CD4-positive, alpha-beta T cell treated with Interleukin-17A for 4 hours (primary cell): ENCODE results near the gene SAMD15.
A peak's percentile ranks its signal among the peaks of the same experiment; 100 is the strongest.
"Not testable (repeated sequence)": the region's sequence is repeated elsewhere in the genome, so short reads cannot be mapped to it uniquely, and the experiment has no call there.

Experiments used
- DNase-seq: peaks from one replicate; pipeline ENCODE4 v3.0.0-alpha.2; 2020; ENCODE audit warnings: mixed read lengths

Gene SAMD15

DNA sequence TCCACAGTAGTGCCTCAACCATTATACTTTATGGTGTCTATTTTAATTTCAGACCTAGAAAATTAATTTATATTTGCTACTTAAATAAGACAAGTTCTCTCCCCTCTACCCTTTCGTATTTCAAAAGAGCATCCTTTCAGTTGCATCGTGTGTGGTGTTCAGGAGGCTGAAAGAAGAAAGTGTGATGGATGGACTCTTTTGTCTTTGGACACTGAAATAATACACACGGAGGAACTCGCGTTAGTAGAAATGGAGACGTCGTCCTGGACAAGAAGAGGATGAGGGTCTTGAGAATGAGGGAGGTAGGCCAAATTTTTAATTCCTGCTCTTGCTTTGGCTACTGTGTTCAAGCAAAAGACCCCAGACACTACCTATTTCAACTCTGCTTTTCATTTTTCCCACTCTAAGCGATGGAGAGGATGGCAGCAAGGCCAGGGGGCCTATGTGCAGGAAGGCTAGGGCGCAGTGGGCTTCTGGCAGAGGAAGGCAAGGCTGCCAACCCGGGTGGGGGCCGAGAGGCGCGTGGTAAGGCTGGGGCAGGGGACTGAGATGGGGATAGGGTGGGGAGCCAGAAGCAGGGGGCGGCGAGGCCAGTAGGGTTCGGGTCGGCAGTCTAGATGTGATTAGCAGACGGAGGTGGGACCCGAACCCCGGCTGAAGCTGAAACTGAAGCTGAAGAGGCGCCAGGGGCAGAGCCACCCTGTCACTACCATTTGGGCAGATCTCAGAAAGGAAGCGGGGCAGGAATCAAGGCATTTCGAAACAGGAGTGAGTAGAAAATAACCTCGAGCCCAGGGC lies 1.0 kb upstream of the SAMD15 start:
- DNase-seq: peak; percentile 41

DNA sequence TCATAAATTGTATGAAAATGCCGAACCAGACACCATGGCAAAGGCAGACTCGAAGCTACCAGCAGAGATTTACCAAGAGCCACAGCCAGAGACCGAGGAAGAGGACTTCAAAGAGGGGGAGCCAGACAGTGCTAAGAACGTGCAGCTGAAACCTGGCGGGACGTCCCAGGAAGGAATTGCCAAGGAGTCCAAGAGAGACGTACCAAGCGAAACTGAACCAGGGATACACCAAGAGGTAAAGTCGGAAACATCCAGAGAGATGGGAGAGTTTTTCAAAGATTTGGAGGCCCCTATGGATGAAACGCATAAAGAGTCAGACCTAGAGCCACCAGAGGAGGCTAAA lies 294 bp downstream of the SAMD15 start:
- no peak for DNase-seq

DNA sequence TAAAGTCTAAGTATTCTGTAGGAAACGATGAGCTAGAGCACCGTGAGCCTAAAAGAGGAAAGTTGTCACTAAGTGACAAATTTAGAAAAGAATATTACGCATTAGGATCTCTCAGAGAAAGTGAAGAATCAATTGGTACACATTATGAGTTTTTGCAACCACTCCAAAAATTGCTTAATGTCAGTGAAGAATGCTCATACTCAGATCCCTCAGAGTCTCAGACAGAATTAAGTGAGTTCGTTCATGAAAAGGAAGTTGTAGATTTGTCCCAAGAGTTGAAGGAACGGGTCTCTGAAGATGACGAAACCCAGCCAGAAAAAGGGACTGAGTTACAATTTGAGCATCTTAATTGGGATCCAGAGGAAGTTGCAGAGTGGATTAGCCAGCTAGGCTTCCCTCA lies 1.5 kb downstream of the SAMD15 start:
- DNase-seq: no peak

DNA sequence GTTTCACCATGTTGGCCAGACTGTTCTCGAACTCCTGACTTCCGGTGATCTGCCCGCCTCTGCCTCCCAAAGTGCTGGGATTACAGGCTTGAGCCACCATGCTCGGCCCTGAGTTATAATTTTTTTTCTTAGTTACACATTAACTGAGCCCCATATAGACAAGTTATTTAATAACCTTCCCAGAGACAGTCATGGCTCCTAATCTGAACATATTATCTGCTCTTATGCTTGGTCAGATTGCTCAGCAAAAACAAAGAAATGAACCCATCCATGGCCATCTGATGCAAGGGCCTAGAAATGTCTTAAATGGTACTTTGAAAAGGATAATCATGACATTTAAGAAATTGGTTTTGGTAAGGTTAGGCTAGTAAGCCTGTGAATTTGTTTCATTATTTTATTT lies 13.0 kb downstream of the SAMD15 start:
- DNase-seq: no peak

DNA sequence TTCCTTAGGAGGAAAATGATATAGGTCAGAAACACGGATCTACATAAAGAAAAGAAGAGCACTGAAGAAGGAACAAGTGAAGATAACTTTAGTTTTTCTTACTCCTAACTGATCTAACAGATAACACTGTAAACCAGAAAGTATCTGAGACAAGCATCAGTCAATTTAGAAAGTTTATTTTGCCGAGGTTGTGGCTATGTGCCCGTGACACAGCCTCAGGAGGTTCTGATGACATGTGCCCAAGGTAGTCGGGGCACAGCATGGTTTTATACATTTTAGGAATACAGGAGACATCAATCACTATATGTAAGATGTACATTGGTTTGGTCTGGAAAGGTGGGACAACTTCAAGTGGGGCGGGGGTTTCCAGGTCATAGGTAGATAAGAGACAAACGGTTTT lies 23.0 kb downstream of the SAMD15 start:
- no peak for DNase-seq

DNA sequence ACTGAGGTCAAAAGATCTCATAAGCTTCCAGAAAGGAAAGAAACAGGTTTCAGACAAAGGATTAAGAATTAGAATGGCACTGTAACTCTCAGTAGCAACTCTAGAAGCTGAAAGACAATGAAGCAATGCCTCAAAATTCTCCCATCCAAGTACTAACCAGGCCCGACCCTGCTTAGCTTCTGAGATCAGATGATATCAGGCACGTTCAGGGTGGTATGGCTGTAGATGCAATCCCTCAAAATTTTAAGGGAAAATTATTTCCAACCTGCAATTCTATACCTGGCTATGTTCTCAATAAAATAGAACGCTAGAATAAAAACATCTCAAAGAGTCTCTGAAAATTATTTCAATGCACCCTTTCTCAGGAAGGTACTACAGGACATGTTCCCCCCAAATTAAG lies 26.6 kb downstream of the SAMD15 start:
- no peak for DNase-seq

DNA sequence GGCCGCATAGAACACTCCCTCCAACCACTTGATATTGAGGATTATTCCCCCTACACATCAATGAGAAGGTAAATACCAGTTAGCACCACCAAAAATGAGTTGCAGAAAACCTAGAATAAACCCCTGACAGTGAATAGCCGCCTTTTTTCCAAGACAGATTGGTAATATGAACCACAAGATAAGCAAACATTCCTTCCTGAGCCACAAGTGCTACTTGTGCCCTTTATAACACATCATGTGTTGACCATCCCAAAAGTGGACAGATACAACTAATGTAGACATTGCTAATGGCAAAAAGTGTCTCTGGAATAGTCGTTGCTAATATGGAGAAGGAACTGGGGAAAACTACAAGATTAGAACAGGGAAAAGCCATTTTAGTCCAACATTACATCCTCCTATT lies 28.9 kb downstream of the SAMD15 start:
- no peak for DNase-seq

DNA sequence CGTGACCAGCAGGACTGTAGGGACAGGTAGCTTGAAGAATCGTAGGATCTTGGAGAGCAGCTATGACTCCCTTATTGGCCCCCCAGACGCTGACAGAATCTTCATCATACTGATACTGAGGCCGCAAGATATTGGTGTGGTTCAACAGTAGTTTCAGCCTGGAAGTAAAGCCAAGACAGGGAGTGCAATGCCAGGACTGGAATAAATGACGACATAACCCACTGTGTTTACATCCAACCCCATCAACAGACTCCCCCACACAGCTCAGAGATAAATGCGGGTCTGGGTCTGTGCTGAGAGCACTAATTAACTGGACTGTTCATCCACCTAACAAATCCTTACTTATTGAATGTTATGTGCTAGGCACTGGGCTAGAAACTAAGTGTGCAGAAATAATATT lies 29.5 kb downstream of the SAMD15 start:
- no peak for DNase-seq

DNA sequence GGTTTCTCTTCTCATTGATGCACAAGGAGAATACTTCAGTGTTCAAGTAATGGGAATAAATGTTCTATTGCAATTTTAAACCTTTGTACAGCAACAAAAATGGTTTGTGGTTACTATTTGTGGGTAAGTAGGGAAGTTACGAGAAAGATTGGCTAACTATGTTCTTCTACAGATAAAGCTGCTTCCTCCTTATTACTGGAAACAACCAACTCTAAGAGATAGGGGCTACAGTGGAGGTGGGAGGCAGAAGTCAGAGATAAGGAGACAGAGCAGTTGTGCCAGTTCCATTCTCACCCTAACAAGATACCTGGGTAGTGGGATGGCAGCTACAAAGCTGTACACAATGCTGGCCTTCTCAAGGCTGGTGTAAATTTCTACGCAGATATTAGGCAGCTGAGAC lies 30.0 kb downstream of the SAMD15 start:
- no peak for DNase-seq

DNA sequence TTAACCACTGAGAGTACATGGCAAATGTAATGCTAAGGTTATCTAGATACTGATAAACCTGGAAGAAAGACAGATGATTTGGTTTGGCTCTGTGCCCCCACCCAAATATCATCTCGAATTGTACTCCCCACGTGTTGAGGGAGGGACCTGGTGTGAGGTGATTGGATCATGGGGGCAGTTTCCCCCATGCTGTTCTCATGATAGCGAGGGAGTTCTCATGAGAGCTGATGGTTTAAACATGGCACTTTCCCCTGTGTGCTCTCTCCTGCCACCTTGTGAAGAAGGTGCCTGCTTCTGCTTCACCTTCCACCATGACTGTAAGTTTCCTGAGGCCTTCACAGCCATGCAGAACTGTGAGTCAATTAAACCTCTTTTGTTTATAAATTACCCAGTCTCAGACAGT lies 32.0 kb downstream of the SAMD15 start:
- DNase-seq: no peak

DNA sequence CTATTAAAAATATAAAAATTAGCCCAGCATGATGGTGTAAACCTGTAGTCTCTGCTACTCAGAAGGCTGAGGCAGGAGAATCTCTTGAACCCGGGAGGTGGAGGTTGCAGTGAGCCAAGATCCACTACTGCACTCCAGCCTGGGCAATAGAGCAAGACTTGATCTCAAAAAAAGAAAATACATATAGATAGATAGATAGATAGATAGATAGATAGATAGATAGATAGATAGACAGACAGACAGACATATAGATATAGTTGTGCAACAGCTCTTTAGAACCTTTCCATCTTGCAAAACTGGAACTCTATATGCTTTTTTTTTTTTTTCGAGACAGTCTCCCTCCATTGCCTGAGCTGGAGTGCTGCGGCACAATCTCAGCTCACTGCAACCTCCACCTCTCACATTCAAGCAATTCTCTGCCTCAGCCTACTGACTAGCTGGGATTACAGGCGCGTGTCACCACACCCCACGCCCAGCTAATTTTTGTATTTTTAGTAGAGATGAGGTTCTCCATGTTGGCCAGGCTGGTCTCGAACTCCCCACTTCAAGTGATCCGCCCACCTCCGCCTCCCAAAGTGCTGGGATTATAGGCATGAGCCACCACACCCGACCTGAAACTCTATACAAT lies 38.3 kb downstream of the SAMD15 start:
- DNase-seq: not testable (repeated sequence)

DNA sequence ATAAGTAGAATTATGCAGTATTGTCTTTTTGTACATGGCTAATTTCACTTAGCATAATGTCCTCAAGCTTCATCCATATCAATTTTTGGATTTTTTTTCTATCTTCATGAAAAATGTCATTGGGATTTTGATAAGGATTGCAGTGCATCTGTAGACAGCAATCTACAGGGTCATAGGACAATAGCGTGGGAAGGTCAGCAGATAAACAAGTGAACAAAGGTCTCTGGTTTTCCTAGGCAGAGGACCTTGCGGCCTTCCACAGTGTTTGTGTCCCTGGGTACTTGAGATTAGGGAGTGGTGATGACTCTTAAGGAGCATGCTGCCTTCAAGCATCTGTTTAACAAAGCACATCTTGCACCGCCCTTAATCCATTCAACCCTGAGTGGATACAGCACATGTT lies 38.9 kb downstream of the SAMD15 start:
- not testable (repeated sequence) for DNase-seq

DNA sequence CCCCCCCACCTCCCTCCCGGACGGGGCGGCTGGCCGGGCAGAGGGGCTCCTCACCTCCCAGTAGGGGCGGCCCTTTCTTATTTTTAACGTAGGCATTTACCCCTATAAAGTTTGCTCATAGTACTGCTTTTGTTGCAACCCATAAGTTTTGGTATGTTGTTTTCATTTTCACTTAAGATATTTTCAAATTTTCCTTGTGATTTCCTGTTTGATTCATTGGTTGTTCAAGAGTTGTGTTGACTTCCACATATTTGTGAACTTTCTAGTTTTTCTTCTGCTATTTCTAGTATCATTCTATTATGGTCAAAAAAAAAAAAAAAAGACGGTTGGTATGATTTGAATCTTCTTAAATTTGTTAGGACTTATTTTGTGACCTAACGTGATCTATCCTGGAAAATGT lies 39.7 kb downstream of the SAMD15 start:
- no peak for DNase-seq

DNA sequence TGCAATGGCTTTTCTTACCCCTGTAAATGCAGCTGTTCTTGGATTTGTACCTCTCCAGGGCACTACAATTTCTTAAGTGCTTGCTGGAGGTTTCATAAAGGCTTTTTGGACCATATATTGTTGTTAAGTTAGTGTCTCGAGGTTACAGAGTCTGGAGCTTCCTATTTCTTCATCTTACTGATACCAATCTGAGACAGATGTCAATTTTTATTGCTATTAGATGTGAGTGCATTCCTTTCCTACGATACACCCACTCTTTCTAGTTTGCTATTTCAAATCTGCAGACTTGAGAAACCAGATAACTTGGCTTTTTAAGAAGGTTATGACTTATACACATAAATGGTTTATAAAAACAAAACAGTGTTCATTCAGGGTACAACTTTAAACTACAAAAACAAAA lies 44.0 kb downstream of the SAMD15 start:
- no peak for DNase-seq

DNA sequence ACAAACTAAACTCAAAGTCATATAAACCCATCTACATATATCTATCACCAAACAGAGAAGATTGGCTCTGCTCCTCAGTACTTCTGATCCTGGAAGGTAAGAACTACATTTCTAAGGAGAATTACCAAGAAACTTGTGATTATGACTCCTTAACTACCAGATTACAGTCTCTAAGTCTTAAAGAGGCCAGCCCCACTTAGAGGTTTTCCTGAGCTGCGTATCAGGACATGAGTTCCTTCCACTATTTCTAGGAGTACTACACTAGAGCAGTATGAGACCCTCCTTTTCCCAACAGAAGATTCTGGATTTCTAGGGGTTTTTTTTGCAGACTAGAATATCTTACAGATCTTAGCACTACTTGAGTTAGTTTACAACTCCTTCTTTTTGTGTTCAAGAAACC lies 46.2 kb downstream of the SAMD15 start, which contains the start of gene NOXRED1:
Gene NOXRED1, minus strand, starts transcription at position 101 of the 400 bp plus-strand sequence. CDS start 634 bp downstream, outside the sequence.
- no peak for DNase-seq

DNA sequence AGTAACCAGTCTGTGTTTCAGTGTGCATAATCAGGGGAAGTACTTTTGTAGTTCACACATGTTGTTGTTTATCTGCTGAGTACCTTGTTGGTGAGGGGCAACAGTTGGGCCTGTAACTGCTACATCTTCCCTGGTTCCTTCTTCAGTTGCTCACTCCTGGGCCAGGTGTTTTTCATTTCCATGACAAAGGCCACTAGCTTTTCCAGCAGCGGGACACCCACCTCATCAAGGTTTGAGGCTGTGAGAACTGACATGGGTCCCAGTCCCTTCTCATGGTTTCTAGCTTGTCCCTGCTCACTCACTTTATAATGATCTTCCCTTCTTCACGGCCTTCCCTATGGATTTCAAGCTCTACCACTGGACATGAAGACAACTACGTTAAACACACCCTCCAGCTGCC lies 47.7 kb downstream of the SAMD15 start:
- no peak for DNase-seq

DNA sequence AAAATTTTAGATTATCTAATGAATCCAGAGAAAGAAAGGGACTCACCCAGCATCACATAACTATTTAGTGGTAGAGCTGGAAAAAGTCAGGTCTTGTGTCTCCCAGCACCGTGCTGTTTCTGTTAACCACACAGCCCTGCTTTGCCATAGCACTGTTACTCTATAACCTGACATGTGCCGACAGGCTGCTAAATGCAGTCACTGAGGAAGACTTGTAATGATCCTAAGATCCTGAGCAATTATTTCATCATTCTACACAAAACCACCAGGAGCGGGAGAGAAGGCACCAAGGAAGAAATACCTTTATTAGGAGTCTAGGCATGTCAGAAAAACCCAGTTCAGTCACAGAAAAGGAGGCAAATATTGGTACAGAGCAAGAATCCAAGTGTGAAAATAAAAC lies 49.2 kb downstream of the SAMD15 start:
- DNase-seq: no peak

DNA sequence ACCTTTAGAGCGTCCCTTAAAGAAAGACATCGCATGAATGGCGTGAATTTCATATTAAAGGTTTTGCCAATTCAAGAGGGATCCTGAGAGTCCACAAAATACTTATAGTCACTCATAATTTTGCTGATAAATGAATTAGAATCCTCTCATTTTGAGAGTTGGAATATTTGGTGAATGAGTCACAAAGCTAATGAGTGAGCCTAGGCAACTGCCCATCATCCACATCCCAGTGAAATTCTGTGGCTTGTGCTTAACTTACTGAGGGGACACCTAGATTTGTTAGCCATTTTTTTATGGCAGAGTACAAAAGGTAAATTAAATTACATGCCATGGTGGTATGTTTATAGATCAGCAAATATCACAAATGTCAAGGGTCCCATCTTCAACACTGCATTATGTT lies 58.9 kb downstream of the SAMD15 start:
- no peak for DNase-seq

DNA sequence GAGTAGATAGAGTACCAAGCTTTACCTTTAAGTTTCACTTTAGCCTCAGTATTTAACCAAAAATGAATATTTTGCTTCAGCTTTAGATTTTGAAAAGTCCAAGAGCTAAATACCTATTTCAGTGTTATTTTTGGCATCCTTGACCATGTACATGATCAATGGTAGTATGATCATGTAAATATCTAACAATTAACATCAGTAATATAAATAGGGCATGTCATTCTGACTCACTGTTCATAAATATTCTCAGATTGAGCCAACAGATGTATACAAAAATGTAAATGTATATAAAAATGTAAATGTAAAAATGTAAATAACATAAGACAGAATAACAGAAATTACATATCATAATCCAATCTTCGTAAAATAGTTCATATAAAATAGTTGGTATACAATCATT lies 61.4 kb downstream of the SAMD15 start:
- no peak for DNase-seq

DNA sequence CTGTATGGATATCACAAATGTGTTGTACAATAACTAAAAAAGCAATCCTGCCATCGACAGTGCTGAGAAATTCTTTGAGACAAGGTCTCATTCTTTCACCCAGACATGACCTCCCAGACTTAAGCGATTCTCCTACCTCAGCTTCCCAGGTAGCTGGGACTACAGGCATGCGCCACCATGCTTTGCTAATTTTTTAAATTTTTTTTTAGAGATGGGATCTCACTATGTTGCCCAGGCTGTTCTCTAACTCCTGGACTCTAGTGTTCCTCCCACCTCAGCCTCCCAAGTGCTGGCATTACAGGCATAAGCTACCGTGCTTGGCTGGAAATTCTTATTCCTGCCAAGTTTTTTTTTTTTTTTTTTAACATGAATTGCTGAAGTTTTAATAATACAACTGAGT lies 62.7 kb downstream of the SAMD15 start:
- DNase-seq: no peak
